Activated CD8-positive, alpha-beta T cell treated with anti-CD3 and anti-CD28 coated beads, Interleukin-2, amount 10 ng/mL, durations not matched to agents 7 days and 5 days (primary cell): ENCODE measurements around the gene CD44. TPM values are rescaled to one million over a fixed set of nuclear protein-coding genes. Genes with fewer than 3 reads are reported as not detected.

Source experiments
- ATAC-seq: fragments of 150-1000 bp; cut with Tn5 transposase; one replicate; pipeline ENCODE4 v1.10.0; 2021; ENCODE audit warnings: moderate library complexity
- CTCF ChIA-PET: fragments of 350-600 bp; sonication (Branson Sonifier 250); formaldehyde crosslinking; loops from one replicate; lab custom pipeline; 2021; ENCODE audit warnings: antibody characterized with exemption; lab: Charles Lee
- POLR2A ChIA-PET: fragments of 350-600 bp; sonication (Branson Sonifier 250); formaldehyde crosslinking; loops from one replicate; lab custom pipeline; 2021; ENCODE audit warnings: antibody characterized with exemption; lab: Charles Lee
- DNase-seq: peaks from one replicate; pipeline ENCODE4 v3.0.0-alpha.2; 2020
- H3K27ac Mint-ChIP-seq: one replicate; pipeline ENCODE4 v1.8.0; 2021; ENCODE audit warnings: mild to moderate bottlenecking, mixed read lengths
- H3K27me3 Mint-ChIP-seq: one replicate; pipeline ENCODE4 v1.8.0; 2021; ENCODE audit warnings: low read depth, mixed read lengths
- H3K36me3 Mint-ChIP-seq: one replicate; pipeline ENCODE4 v1.8.0; 2021; ENCODE audit warnings: low read depth, mixed read lengths
- H3K4me1 Mint-ChIP-seq: one replicate; pipeline ENCODE4 v1.8.0; 2021; ENCODE audit warnings: low read depth, mixed read lengths
- H3K4me3 Mint-ChIP-seq: one replicate; pipeline ENCODE4 v1.8.0; 2021; ENCODE audit warnings: mild to moderate bottlenecking, mixed read lengths
- H3K9me3 Mint-ChIP-seq: one replicate; pipeline ENCODE4 v1.8.0; 2022; ENCODE audit warnings: mixed read lengths; ENCODE audit not compliant: insufficient read depth
- total RNA-seq, 2 experiments: library from RNA; stranded (reverse); gene quantifications; one replicate each; pipeline ENCODE4 v1.2.3, GENCODE V29; 2021

Gene CD44
- total RNA-seq, 2 experiments from 2014 or later: 398 to 399 TPM

- no peak overlapping the region for H3K27ac Mint-ChIP-seq
- DNase-seq (no peak), ATAC-seq (no peak)
- CTCF ChIA-PET: no interaction called here
- POLR2A ChIA-PET: no interaction called here
- no peak overlapping the region for H3K4me3 Mint-ChIP-seq
- H3K4me1 Mint-ChIP-seq: peaks cover 40% of the 10 kb centered on the region
- no peaks in the 10 kb centered on the region for H3K36me3 Mint-ChIP-seq
- no peaks in the 10 kb centered on the region for H3K9me3 Mint-ChIP-seq
- no peaks in the 10 kb centered on the region for H3K27me3 Mint-ChIP-seq
Measured at GRCh38 chr11:35131094-35131493, 7.9 kb upstream of the CD44 start.

- no peak for DNase-seq
- no peaks in the 10 kb centered on the region for H3K27me3 Mint-ChIP-seq
- CTCF ChIA-PET: no interaction called here
- no peaks in the 10 kb centered on the region for H3K9me3 Mint-ChIP-seq
- no peak for ATAC-seq
- POLR2A ChIA-PET: no interaction called here
- H3K4me3 Mint-ChIP-seq: no peak overlapping the region
- H3K4me1 Mint-ChIP-seq: peaks cover 32% of the 10 kb centered on the region
- no peaks in the 10 kb centered on the region for H3K36me3 Mint-ChIP-seq
- no peak overlapping the region for H3K27ac Mint-ChIP-seq
Measured at GRCh38 chr11:35131886-35132285, 7.1 kb upstream of the CD44 start.

- Mint-ChIP-seq H3K27me3 (no peaks in the 10 kb centered on the region), H3K9me3 (no peaks in the 10 kb centered on the region), H3K27ac (no peak overlapping the region), H3K4me1 (peaks cover 44% of the 10 kb centered on the region), H3K36me3 (no peaks in the 10 kb centered on the region), H3K4me3 (no peak overlapping the region)
- ATAC-seq: no peak
- CTCF ChIA-PET: interaction anchor here (1.0 kb wide), 1 partner anchor 133 kb away, joined by 4 read pairs; no protein-coding TSS in a partner anchor
- DNase-seq: no peak
- POLR2A ChIA-PET: no interaction called here
Measured at GRCh38 chr11:35133656-35134055, 5.3 kb upstream of the CD44 start.

DNA sequence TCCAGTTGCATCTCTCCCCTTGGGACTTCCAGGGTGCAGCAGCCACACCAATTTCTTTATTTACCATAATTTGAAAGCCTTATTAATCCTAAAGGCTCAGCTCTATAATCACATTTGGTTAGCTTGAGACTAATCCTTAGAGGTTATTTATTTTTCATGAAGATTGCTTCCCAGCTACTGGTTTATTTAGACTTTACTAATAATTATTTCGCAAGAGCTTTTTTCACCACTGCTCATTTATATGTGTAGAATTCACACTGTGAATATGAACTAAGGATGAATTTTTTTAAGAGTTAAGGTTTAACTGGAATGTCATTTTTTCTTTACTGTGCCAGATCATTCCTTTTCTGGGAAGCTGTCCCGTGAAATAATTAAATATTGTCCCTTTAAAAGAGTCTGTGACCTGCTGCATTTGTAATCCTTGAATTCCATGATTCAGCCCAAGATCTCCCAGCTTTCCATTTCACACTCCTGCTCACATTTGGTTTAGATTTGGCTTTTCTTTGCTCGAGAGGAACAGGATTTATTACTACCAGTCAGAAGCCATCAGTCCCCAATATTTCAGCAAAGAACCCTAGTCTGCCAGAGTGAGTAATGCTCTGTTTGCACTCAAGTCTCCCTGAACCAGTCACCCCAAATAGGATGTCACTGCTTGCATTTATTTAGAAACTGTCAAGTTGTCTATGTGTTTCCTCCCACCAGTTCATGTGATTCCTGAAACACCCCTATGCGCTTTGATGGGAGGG is 4.4 kb upstream of the CD44 start:
- no peak overlapping the region for H3K27ac Mint-ChIP-seq

GRCh38 chr11:35135222-35135621 is 3.7 kb upstream of the CD44 start:
- POLR2A ChIA-PET: interaction anchor here (0.6 to 1.0 kb wide), 2 partner anchors 9 to 52 kb away, joined by 3 to 4 read pairs; no protein-coding TSS in a partner anchor
- Mint-ChIP-seq H3K27me3 (no peaks in the 10 kb centered on the region), H3K27ac (no peak overlapping the region), H3K4me3 (no peak overlapping the region), H3K9me3 (no peaks in the 10 kb centered on the region), H3K4me1 (peaks cover 46% of the 10 kb centered on the region), H3K36me3 (peaks cover 8% of the 10 kb centered on the region)
- ATAC-seq (no peak), DNase-seq (no peak)
- CTCF ChIA-PET: interaction anchor here (1.1 to 2.1 kb wide), 2 partner anchors 11 to 51 kb away, joined by 3 to 8 read pairs; no protein-coding TSS in a partner anchor

More for the DNA sequence above, 4.4 kb upstream of the CD44 start:
- Mint-ChIP-seq H3K9me3 (no peaks in the 10 kb centered on the region), H3K27me3 (no peaks in the 10 kb centered on the region), H3K4me1 (peaks cover 46% of the 10 kb centered on the region), H3K4me3 (no peak overlapping the region), H3K36me3 (peaks cover 3% of the 10 kb centered on the region)
- no peak for ATAC-seq
- no peak for DNase-seq
- ChIA-PET POLR2A (interaction anchor here (1.0 kb wide), 1 partner anchor 8 kb away, joined by 4 read pairs; no protein-coding TSS in a partner anchor), CTCF (interaction anchor here (1.1 to 2.1 kb wide), 2 partner anchors 11 to 51 kb away, joined by 3 to 8 read pairs; no protein-coding TSS in a partner anchor)

GRCh38 chr11:35136311-35136710 is 2.7 kb upstream of the CD44 start:
- Mint-ChIP-seq H3K27me3 (no peaks in the 10 kb centered on the region), H3K36me3 (peaks cover 17% of the 10 kb centered on the region), H3K27ac (no peak overlapping the region), H3K4me3 (no peak overlapping the region), H3K9me3 (no peaks in the 10 kb centered on the region), H3K4me1 (peaks cover 39% of the 10 kb centered on the region)
- no peak for DNase-seq
- ChIA-PET CTCF (interaction anchor here (2.1 kb wide), 1 partner anchor 12 kb away, joined by 8 read pairs; no protein-coding TSS in a partner anchor), POLR2A (no interaction called here)
- no peak for ATAC-seq

- Mint-ChIP-seq H3K27me3 (no peaks in the 10 kb centered on the region), H3K27ac (peak overlapping the region; percentile 92), H3K4me3 (peak overlapping the region; percentile 88), H3K36me3 (peaks cover 30% of the 10 kb centered on the region), H3K9me3 (no peaks in the 10 kb centered on the region), H3K4me1 (peaks cover 39% of the 10 kb centered on the region)
- CTCF ChIA-PET: interaction anchor here (0.6 to 9.6 kb wide), 9 partner anchors 9 to 138 kb away, joined by 3 to 218 read pairs (median 5); no protein-coding TSS in a partner anchor
- DNase-seq (no peak), ATAC-seq (no peak)
- POLR2A ChIA-PET: interaction anchor here (0.7 to 5.0 kb wide), 13 partner anchors 9 to 137 kb away, joined by 3 to 47 read pairs (median 6); no protein-coding TSS in a partner anchor
Measured at GRCh38 chr11:35138058-35138457, 913 bp upstream of the CD44 start.

DNA sequence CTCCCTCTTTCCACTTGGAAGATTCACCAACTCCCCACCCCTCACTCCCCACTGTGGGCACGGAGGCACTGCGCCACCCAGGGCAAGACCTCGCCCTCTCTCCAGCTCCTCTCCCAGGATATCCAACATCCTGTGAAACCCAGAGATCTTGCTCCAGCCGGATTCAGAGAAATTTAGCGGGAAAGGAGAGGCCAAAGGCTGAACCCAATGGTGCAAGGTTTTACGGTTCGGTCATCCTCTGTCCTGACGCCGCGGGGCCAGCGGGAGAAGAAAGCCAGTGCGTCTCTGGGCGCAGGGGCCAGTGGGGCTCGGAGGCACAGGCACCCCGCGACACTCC is 397 bp upstream of the CD44 start:
- Mint-ChIP-seq H3K27ac (peak overlapping the region; percentile 92), H3K4me1 (peaks cover 43% of the 10 kb centered on the region), H3K27me3 (no peaks in the 10 kb centered on the region), H3K36me3 (peaks cover 34% of the 10 kb centered on the region), H3K4me3 (peak overlapping the region; percentile 88), H3K9me3 (no peaks in the 10 kb centered on the region)
- ChIA-PET POLR2A (interaction anchor here (0.6 to 5.0 kb wide), 25 partner anchors 9 to 223 kb away, joined by 3 to 47 read pairs (median 5); partner anchors contain the start of gene APIP), CTCF (interaction anchor here (0.6 to 9.6 kb wide), 16 partner anchors 10 to 212 kb away, joined by 3 to 218 read pairs (median 6); no protein-coding TSS in a partner anchor)
- no peak for ATAC-seq
- DNase-seq: no peak

DNA sequence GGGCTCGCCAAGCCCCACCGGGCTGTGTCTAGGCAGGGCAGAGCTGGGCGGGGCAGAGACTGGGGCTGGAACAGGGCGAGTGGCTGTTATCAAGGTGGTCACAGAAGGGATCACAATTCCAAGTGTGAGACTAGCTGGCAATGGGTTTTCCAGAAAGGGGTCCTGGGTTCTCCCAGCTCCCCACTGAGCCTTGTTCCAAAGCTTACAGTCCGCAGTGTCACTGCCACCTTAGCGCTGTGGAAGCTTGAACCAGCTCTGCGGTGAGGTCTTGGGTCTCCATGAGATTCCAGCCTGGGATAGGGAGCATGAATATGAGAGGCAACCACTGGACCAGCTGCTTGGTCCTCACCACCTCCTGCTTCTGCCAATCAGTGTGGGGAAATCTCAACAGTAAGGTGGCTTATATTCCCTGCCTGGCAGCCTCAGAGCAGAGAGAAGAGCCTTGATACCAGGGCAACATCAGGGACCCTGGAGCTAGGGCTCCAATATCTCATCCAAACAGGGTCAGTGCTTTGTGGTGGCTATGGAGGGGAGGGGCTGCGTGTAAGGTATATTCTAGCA is 831 bp downstream of the CD44 start:
- POLR2A ChIA-PET: interaction anchor here (0.7 to 5.0 kb wide), 34 partner anchors 11 to 224 kb away, joined by 3 to 47 read pairs (median 4); partner anchors contain the start of gene APIP
- no peaks in the 10 kb centered on the region for H3K27me3 Mint-ChIP-seq
- peaks cover 46% of the 10 kb centered on the region for H3K36me3 Mint-ChIP-seq
- H3K27ac Mint-ChIP-seq: peak overlapping the region; percentile 92
- no peaks in the 10 kb centered on the region for H3K9me3 Mint-ChIP-seq
- peak overlapping the region; percentile 88 for H3K4me3 Mint-ChIP-seq
- no peak for DNase-seq
- H3K4me1 Mint-ChIP-seq: peaks cover 50% of the 10 kb centered on the region
- CTCF ChIA-PET: interaction anchor here (0.6 to 9.6 kb wide), 25 partner anchors 8 to 252 kb away, joined by 3 to 218 read pairs (median 5); no protein-coding TSS in a partner anchor
- no peak for ATAC-seq

DNA sequence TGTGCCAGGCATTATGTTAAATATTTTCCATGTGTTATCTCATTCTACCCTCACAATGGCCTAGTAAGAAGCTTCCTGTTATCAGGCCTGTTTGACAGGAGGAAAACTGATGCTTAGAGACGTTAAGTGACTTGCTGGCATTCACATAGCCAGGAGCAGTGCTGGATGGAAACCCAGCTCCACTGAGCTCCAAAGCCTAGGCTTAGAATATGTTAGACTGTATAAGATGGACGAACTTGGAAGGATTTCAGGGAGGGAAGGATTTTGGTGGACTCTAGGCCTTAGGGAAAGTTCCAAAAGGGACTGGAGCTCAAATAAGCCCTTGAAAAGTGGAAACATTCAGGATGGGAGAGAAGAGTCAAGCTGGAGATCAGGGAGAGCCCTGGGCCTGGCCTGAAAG is 2.1 kb downstream of the CD44 start:
- no peaks in the 10 kb centered on the region for H3K27me3 Mint-ChIP-seq
- POLR2A ChIA-PET: interaction anchor here (0.7 to 5.0 kb wide), 14 partner anchors 9 to 100 kb away, joined by 3 to 47 read pairs (median 12); no protein-coding TSS in a partner anchor
- H3K9me3 Mint-ChIP-seq: no peaks in the 10 kb centered on the region
- DNase-seq: no peak
- H3K4me1 Mint-ChIP-seq: peaks cover 61% of the 10 kb centered on the region
- no peak for ATAC-seq
- H3K36me3 Mint-ChIP-seq: peaks cover 58% of the 10 kb centered on the region
- H3K27ac Mint-ChIP-seq: peak overlapping the region; percentile 92
- CTCF ChIA-PET: interaction anchor here (0.8 to 9.6 kb wide), 23 partner anchors 10 to 251 kb away, joined by 3 to 218 read pairs (median 5); no protein-coding TSS in a partner anchor
- peak overlapping the region; percentile 88 for H3K4me3 Mint-ChIP-seq

GRCh38 chr11:35141571-35141971 is 2.6 kb downstream of the CD44 start:
- Mint-ChIP-seq H3K4me1 (peaks cover 66% of the 10 kb centered on the region), H3K27me3 (no peaks in the 10 kb centered on the region), H3K4me3 (peak overlapping the region; percentile 88), H3K9me3 (no peaks in the 10 kb centered on the region), H3K27ac (peak overlapping the region; percentile 92), H3K36me3 (peaks cover 63% of the 10 kb centered on the region)
- ChIA-PET CTCF (interaction anchor here (0.9 to 9.6 kb wide), 20 partner anchors 10 to 219 kb away, joined by 3 to 218 read pairs (median 6); no protein-coding TSS in a partner anchor), POLR2A (interaction anchor here (0.7 to 5.0 kb wide), 9 partner anchors 18 to 100 kb away, joined by 3 to 47 read pairs (median 10); no protein-coding TSS in a partner anchor)
- DNase-seq (peak; percentile 55), ATAC-seq (no peak)
